DMS 273 treated with DMSO at 0.1 percent for 48 hours (cell line): ENCODE data around the gene AQP1.

Experiments
- DNase-seq: peaks from one replicate; lab custom pipeline; 2025; lab: John Stamatoyannopoulos, UW

AQP1 gene

GRCh38 chr7:30921540-30922401, 10.1 kb downstream of the AQP1 start:
- DNase-seq = no peak

GRCh38 chr7:30922596-30922995, 10.9 kb downstream of the AQP1 start:
- DNase-seq = no peak

DNA sequence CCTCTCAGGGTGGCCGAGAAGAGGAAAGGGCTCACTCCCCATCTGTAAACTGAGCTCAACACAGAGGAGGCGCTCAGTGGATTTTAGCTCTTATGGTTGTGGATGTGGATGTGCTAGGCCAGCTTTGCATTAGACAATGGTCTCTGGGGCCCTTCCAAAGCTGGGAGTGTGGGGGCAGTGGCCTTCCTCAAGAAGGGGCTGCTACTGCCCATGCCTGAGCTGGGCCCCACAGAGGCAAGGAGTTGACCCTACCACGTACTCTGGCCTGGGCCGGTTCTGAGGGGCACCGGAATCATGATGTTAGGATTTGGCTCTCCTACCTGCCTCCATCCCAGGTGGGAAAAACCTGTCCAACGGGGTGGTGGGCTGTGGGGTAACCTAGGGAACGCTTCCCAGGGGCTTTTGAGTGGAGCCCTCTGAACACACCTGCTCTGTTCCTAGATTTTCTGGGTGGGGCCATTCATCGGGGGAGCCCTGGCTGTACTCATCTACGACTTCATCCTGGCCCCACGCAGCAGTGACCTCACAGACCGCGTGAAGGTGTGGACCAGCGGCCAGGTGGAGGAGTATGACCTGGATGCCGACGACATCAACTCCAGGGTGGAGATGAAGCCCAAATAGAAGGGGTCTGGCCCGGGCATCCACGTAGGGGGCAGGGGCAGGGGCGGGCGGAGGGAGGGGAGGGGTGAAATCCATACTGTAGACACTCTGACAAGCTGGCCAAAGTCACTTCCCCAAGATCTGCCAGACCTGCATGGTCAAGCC, 11.5 kb downstream of the AQP1 start:
- DNase-seq = no peak

- no peak for DNase-seq
These were observed 12.2 kb downstream of the AQP1 start for GRCh38 chr7:30923774-30924413.

GRCh38 chr7:30924624-30925023, 13.0 kb downstream of the AQP1 start:
- no peak for DNase-seq

DNA sequence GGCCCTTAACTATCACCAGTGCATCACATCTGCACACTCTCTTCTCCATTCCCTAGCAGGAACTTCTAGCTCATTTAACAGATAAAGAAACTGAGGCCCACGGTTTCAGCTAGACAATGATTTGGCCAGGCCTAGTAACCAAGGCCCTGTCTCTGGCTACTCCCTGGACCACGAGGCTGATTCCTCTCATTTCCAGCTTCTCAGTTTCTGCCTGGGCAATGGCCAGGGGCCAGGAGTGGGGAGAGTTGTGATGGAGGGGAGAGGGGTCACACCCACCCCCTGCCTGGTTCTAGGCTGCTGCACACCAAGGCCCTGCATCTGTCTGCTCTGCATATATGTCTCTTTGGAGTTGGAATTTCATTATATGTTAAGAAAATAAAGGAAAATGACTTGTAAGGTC, 13.5 kb downstream of the AQP1 start:
- no peak for DNase-seq

GRCh38 chr7:30925913-30926312, 14.3 kb downstream of the AQP1 start:
- no peak for DNase-seq

DNA sequence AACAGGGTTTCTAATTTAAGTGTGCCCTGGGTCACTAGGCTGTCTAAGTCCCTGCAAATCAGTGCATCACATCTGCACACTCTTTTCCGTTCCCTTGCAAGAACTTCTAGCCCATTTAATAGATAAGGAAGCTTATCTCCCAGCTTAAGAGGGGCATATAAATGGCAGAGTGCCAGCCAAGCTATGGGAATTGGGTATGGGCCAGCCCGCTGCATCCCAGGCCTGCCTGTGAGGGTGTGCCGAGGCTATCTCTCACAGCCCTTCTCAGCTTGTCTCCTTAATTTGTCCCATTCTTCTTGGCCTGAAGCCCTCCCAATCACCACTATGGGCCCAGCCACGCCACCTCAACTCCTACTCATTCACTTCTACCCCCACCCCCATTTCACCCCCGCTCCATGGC, 14.7 kb downstream of the AQP1 start:
- no peak for DNase-seq

DNA sequence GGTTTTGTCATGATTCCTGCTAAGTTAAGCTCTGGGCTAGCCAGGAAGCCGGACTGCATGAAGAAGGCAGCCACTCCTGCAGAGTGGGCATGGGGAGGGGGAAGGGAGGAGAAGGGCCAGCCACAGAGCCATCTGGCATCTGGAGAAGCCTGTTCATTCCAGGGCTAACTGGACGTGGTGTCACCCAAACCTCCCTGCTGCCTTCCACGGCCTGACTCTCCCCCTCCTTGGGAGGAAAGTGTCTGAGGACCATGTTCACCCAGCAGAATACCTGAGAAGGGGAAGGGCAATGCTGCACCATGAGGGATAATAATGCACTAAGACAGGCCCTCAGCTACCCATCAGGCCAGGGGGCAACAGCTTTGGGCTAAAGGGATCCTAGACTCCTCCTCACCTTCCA, 15.4 kb downstream of the AQP1 start:
- no peak for DNase-seq

GRCh38 chr7:30927559-30927958, 15.9 kb downstream of the AQP1 start:
- no peak for DNase-seq

DNA sequence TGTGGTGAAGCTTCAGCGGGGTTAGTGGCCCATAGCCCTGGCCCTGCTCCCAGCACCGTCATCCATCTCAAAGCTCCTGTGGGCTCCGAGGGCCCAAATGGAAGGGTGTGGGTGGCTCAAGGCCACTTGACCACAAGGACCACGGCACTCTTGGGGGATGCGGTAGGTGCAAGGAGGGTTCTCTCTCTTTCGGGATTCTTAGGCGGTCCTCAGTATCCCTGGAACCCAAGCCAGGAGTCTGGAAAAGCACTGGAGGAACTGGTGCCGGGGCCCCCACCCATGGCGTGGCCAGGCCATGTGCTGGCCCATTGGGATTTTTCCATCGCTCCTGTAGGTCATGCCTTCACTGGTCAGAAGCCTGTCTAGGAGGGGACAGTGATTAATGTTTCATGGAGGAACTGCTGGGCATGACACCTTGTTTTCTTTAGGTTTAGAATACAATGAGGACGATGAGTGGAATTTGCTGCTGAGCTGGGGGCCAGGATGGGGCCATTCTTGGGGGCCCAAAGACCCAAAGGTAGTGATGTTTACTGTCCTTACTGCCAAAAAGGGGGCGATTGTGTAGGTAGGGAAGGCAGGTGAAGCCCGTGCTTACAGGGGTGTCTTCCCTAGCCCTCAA, 16.7 kb downstream of the AQP1 start:
- DNase-seq = no peak

- no peak for DNase-seq
These were observed 18.0 kb downstream of the AQP1 start for GRCh38 chr7:30929686-30930085.

- no peak for DNase-seq
These were observed 19.0 kb downstream of the AQP1 start for GRCh38 chr7:30930621-30931020.

DNA sequence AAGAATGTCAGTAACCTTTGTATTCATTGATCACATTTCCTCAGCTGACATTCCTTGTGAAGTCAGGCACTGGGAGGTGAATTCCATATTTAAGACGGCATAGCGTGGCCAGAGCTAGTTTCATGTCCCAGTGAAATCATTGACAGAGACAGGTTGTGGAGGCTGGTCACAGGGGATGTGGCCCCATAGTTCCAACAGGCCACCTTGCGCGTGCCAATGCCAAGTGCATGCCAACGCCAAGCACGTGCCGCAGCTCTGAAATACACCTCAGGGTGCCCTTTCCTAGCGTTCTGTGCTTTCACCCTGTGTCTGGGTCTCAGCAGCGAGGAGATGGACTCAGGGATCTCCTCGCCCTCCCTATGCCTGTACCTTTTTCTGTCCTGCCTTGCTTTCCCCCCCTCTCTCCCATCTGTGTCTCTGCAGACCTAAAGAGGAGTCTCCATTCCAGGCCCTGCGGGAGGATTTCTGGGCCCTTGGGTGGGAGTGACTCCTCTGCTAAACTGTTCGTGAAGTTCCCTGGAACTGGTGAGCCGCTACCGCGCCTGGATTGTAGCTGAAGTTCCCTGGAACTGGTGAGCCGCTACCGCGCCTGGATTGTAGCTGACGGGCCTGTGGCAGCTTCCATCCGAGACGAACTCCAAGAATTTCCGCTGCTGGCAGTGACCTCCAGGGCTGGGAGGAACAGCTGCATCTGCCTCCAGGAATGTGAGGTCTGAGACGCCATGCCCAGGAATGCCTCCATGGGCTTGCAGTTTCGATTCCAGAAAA, 19.7 kb downstream of the AQP1 start:
- no peak for DNase-seq

- DNase-seq = no peak
These were observed 20.4 kb downstream of the AQP1 start for GRCh38 chr7:30931929-30932540.

GRCh38 chr7:30932562-30932961, 20.9 kb downstream of the AQP1 start:
- no peak for DNase-seq

GRCh38 chr7:30933124-30933974, 21.7 kb downstream of the AQP1 start:
- no peak for DNase-seq

DNA sequence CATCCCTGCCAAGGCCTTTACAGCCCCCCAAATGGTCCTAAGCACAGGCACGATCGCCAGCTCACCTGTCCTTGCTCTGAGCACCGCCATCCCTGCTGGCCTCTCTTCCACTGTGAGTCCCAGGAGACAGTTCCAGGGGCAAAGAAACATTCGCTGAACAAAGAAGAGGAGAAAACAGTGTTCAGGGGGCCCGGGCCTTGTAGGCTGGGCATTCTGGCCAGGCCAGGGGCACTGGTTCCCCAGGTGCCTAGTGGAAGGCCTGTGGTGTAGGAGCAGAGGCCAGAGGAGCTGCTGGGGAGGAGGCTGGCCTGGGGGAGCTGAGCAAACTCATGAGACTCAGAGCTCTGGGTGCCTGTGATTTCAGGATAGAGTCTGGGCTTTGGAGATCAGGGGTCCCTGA, 22.6 kb downstream of the AQP1 start:
- DNase-seq = no peak

DNA sequence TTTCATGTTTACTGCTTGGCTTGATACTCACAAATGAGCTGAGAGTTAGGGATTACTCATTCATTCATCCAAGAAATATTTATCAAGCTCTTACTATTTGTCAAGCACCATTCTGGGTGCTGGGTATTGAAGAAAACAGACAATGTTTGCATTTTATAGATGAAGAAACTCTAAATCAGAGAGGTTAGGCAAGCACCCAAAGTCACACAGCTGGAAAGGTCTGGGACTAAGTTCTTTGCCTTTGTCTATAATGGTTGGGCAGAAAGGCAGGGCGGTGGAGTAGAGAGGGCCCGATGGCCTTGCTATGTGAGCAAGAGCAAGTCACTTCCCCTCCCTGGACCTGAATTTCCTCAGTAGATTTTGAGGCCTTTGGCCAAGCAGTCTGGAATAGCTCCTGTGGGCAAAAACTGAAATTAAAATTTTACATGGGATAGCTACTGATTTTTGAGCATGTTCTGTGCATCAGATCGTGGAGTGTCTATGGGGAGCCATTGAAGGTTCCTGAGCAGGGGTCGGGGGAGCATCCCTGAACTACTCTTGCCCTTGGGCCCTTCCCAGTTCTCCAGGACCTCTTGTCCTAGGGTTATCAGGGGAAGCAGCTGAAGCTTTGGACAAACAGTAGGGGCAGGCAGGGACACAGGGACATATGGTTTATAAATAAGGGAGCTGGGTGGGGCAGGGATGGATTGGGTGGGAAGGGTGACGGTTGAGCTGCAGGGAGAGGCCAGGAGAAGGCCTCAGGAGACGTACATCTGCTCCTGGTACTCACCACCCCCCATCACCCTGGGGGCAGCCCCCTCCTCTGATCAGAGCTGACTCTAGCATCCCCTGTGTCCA, 23.3 kb downstream of the AQP1 start:
- no peak for DNase-seq

- DNase-seq = no peak
These were observed 23.9 kb downstream of the AQP1 start for GRCh38 chr7:30935569-30935877.
